Measurements from ENCODE around the gene CHRNG.

The CHRNG gene

DNA sequence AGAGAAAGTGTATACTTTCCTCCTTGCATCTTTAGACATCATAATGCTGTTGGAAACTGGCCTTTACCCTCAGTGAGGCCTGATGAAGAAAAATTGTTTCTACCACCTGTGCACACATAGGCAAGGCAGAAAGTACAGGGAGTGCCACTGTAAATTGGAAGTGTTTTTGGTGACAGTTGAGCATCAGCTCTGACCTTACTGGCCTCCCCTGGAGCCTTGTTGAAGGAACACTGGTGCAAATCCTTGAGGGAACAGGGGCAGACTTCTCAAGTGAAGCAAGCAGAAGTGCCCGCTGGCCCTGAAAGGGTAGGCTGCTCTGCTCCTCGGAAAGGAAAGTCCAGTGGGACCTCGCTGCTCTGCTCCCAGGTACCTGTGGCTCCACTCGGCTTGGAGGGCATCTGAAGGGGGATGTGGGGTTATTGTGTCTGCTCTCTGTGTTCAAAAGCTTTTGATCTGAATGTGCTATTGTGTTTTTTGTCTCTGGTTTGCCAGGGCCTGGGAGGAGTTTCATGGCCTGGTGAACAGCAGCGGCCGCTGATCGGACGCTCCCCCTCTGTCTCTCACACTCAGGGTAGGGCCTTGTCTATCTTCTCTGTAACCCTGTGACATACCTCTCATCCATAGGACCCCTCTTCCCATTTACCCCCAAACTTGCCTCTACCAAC lies 34.4 kb downstream of the CHRNG start:
- Histone ChIP-seq H3K9ac (ENCODE audit: low read length) (no peak overlapping the region), H3K27ac (ENCODE audit: low read length) (no peak overlapping the region)

DNA sequence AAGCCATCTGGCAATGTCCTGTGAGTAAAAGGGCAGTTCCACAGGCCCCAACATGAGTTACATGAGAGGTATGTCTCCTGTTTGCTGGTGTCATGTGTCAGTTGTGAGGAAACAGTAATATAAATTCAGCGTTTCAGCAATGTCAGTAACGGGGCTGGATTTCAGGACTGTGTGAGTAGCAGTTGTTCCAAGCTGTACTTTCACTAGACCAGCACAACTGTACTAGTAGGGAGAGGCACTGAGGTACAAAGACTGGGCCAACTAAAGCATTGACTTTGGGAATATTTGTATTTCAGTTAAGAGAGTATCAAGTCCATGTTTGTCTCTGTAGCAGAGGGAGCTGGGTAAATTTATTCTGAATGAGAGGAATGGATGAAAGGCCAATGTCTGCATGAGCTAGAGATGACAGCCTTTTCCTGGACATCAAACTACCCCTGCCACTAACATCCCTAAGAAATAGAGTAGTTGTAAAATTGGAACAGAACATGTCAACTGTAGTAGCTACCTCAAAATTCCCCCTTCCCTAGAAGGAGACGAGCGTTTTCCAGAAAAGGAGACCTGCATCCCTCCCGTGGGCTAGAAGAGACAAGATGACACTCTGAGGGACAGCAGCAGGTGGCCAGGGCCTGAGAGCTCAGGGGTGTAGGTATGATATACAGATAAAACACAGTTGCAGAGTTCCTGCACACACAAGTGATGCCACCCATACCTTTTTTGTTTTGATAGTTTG lies 35.3 kb downstream of the CHRNG start:
- Histone ChIP-seq H3K4me2 (ENCODE audit: low read length) (no peak overlapping the region), H3K36me3 (replicated peaks; ENCODE audit: low read depth, low read length) (peaks cover 2% of the 10 kb centered on the region)
- TF ChIP-seq, protein P1, sequence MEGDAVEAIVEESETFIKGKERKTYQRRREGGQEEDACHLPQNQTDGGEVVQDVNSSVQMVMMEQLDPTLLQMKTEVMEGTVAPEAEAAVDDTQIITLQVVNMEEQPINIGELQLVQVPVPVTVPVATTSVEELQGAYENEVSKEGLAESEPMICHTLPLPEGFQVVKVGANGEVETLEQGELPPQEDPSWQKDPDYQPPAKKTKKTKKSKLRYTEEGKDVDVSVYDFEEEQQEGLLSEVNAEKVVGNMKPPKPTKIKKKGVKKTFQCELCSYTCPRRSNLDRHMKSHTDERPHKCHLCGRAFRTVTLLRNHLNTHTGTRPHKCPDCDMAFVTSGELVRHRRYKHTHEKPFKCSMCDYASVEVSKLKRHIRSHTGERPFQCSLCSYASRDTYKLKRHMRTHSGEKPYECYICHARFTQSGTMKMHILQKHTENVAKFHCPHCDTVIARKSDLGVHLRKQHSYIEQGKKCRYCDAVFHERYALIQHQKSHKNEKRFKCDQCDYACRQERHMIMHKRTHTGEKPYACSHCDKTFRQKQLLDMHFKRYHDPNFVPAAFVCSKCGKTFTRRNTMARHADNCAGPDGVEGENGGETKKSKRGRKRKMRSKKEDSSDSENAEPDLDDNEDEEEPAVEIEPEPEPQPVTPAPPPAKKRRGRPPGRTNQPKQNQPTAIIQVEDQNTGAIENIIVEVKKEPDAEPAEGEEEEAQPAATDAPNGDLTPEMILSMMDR (IDR thresholded peaks at IDR 0.05; ENCODE audit: low read depth, low read length) = no peak
- TF ChIP-seq EZH2phosphoT487 (IDR thresholded peaks at IDR 0.05; ENCODE audit: low read depth) = no peak

More for the DNA sequence above, 34.4 kb downstream of the CHRNG start:
- Histone ChIP-seq H4K20me1 (ENCODE audit: insufficient read depth, low read length) (no peaks in the 10 kb centered on the region), H3K27me3 (ENCODE audit: low read depth, low read length) (no peaks in the 10 kb centered on the region), H3K9me3 (ENCODE audit: insufficient read depth, low read length) (no peaks in the 10 kb centered on the region), H3K4me3 (ENCODE audit: low read length) (no peak overlapping the region), H3K79me2 (ENCODE audit: low read length) (no peaks in the 10 kb centered on the region), H3K4me1 (ENCODE audit: low read length) (no peaks in the 10 kb centered on the region), H3K4me2 (ENCODE audit: low read length) (no peak overlapping the region), H2AFZ (ENCODE audit: low read depth, low read length) (no peak overlapping the region), H3K36me3 (replicated peaks; ENCODE audit: low read depth, low read length) (peaks cover 3% of the 10 kb centered on the region)
- no peak for TF ChIP-seq EZH2phosphoT487 (IDR thresholded peaks at IDR 0.05; ENCODE audit: low read depth)
- TF ChIP-seq, protein P1 (IDR thresholded peaks at IDR 0.05; ENCODE audit: low read depth, low read length) = no peak

DNA sequence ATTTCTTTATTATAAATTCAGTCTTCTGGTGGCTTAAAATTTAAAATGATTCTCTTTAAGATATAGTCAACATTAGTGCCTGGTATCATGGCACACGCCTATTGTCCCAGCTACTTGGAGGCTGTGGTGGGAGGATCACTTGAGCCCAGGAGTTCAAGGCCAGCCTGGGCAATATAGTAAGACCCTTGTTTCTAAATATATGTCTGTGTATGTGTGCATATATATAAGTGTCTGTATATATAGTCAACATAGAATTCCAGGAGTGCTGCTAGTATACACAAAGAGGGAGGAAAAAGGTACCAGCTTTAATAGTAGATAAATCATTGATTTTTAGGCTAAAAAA lies 35.9 kb downstream of the CHRNG start:
- Histone ChIP-seq H3K4me1 (ENCODE audit: low read length) (no peaks in the 10 kb centered on the region), H3K27me3 (ENCODE audit: low read depth, low read length) (no peaks in the 10 kb centered on the region), H3K4me3 (ENCODE audit: low read length) (no peak overlapping the region), H3K79me2 (ENCODE audit: low read length) (no peaks in the 10 kb centered on the region), H3K27ac (ENCODE audit: low read length) (no peak overlapping the region), H4K20me1 (ENCODE audit: insufficient read depth, low read length) (no peaks in the 10 kb centered on the region), H3K36me3 (replicated peaks; ENCODE audit: low read depth, low read length) (no peaks in the 10 kb centered on the region), H3K9me3 (ENCODE audit: insufficient read depth, low read length) (no peaks in the 10 kb centered on the region), H3K9ac (ENCODE audit: low read length) (no peak overlapping the region), H3K4me2 (ENCODE audit: low read length) (no peak overlapping the region), H2AFZ (ENCODE audit: low read depth, low read length) (no peak overlapping the region)
- TF ChIP-seq, protein P1 (IDR thresholded peaks at IDR 0.05; ENCODE audit: low read depth, low read length) = no peak
- no peak for TF ChIP-seq EZH2phosphoT487 (IDR thresholded peaks at IDR 0.05; ENCODE audit: low read depth)

More for the DNA sequence above, 35.3 kb downstream of the CHRNG start:
- Histone ChIP-seq H3K27me3 (ENCODE audit: low read depth, low read length) (no peaks in the 10 kb centered on the region), H3K9me3 (ENCODE audit: insufficient read depth, low read length) (no peaks in the 10 kb centered on the region), H3K79me2 (ENCODE audit: low read length) (no peaks in the 10 kb centered on the region), H2AFZ (ENCODE audit: low read depth, low read length) (no peak overlapping the region), H3K4me3 (ENCODE audit: low read length) (no peak overlapping the region), H3K27ac (ENCODE audit: low read length) (no peak overlapping the region), H4K20me1 (ENCODE audit: insufficient read depth, low read length) (no peaks in the 10 kb centered on the region), H3K4me1 (ENCODE audit: low read length) (no peaks in the 10 kb centered on the region), H3K9ac (ENCODE audit: low read length) (no peak overlapping the region)

DNA sequence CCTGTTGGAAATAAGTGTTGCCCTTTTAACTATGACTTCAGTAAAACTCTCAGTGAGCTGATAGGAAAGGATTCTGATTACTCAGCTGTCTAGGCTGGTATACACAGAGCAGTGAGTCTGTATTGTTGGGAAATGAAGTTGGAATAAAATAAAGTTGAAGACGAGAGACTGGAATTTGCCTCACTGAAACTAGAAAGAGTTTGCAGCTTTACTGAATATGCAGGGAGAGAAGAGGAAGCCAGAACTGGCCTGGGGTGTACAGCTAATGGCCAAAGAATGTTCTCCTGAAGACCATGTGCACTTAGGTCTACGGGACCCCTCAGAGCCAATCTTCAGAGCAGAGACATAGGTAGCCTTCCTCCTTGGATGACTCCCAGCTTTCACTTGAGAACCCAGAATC lies 37.5 kb downstream of the CHRNG start:
- Histone ChIP-seq H3K4me3 (ENCODE audit: low read length) (no peak overlapping the region), H3K27me3 (ENCODE audit: low read depth, low read length) (no peaks in the 10 kb centered on the region), H3K79me2 (ENCODE audit: low read length) (no peaks in the 10 kb centered on the region), H3K4me1 (ENCODE audit: low read length) (no peaks in the 10 kb centered on the region), H3K4me2 (ENCODE audit: low read length) (no peak overlapping the region), H3K36me3 (replicated peaks; ENCODE audit: low read depth, low read length) (no peaks in the 10 kb centered on the region), H3K27ac (ENCODE audit: low read length) (no peak overlapping the region), H4K20me1 (ENCODE audit: insufficient read depth, low read length) (no peaks in the 10 kb centered on the region), H3K9me3 (ENCODE audit: insufficient read depth, low read length) (no peaks in the 10 kb centered on the region), H3K9ac (ENCODE audit: low read length) (no peak overlapping the region), H2AFZ (ENCODE audit: low read depth, low read length) (no peak overlapping the region)
- TF ChIP-seq, protein P1 (IDR thresholded peaks at IDR 0.05; ENCODE audit: low read depth, low read length) = no peak
- no peak for TF ChIP-seq EZH2phosphoT487 (IDR thresholded peaks at IDR 0.05; ENCODE audit: low read depth)

All from OCI-LY3 (cell line).